Stimulated activated CD8-positive, alpha-beta memory T cell treated with anti-CD3 and anti-CD28 coated beads, Interleukin-15, amount 100 ng/mL, for 1 hour (primary cell): Measurements from ENCODE around the gene CFAP74.
"Not testable (repeated sequence)": the region's sequence is repeated elsewhere in the genome, so short reads cannot be mapped to it uniquely, and the experiment has no call there.

ENCODE experiments used
- DNase-seq: peaks from one replicate; pipeline ENCODE4 v3.0.0-alpha.2; 2020; ENCODE audit warnings: low read depth

Gene CFAP74

GRCh38 chr1:1893291-1893985 is 110.1 kb downstream of the CFAP74 start:
- DNase-seq: no peak

GRCh38 chr1:1892763-1893120 is 110.8 kb downstream of the CFAP74 start:
- no peak for DNase-seq

DNA sequence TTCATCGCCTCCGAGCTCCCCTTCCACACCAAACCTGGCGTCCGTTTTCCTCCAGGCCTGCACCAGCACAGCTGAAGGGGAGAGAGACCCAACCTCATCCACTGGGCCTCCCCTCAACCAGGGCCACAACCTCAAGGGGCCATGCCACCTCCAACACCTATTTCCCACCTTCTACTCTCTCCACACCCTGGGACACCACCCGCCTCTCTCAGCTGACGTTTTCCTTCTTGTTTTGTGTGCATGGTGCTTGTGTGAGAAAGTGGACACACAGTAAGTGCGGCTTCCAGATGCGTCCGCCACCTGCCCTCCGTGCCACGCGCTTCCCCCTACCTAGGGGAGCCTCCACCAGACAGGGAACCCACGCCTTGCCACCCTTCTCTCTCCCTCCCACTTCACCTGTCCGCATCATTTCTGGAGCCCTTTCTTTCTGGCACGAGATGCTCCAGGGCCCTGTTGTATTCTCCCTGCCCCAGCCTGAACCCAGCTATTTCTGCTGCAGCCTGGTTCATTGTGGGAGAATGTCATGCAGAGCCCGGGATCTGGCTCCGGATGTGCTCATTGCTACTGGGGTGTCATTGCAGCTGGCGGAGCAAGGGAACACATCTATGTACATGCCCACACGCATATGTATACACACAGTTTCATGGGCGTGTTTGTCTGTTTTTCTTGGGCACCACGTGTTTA is 111.4 kb downstream of the CFAP74 start:
- DNase-seq: no peak

DNA sequence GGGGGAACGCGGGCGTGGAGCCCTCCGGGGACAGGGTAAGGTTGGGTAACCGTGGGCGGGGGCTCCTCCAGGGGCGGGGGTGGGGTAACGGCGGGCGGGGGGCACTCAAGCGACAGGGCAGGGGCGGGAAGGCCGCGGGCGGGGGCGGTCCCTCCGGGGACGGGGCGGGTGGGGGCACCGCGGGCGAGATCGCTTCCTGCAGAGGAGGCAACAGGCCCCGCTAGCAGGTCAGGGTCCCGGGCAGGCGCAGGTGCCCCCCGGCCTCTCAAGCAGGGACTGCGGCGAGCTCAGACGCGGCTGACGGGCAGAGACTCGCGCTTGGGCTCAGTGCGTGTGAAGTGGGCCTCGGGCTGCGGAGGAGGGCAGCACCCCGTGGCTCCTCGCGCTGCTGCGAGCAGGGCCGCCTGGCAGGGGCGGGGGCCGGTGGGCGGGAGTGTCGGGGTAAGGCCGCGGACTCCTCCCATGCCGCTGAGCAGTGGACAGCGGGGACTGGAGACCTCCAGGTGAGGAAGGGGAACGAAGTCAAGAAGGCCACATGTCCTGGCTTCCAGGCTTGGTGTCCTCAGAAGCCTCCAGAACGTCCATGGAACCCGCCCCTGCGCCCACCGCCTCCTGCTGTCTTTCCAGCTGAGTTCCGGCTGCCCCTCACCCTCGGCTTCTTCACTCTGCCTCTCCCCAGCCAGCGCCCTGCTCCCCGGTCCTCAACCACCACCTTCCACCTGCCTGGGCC is 112.1 kb downstream of the CFAP74 start:
- peak; percentile 49 for DNase-seq

GRCh38 chr1:1890506-1891348 is 112.9 kb downstream of the CFAP74 start, which contains the start of gene GNB1:
TSS of gene GNB1 (minus strand) at chr1:1891087. CDS start at chr1:1825453, 65,634 bp downstream.
- DNase-seq: peak; percentile 66

DNA sequence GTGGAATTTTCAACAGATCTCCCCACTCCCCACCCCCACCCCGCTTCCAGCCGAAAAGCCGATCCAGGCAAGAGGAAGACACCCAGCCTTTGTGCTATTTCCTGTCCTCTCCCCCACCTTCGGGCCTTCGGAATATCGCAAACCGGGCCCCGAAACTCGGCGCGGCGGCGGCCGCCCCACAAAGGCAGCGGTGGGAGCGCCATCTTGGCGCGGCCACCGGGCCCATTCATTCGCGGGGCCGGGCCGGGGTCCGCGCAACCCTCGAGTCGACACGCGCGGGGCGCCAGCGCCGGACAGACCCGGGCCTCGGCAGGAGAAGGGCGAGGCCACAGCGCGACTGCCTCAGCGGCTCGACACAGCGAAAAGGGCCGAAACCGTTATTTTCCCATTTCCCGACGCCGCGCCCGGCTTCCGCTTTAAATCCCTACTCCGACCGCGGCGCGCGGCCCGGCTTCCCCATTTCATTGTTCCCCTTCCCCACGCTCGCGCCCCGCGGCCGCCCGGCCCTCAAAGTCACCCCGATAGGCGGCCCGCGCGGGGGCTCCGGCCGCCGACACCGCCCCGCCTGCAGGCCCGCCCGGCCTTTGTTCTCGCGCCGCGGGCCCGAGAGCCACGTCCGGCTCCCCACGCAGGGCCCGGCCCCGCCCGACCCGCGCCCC is 113.6 kb downstream of the CFAP74 start:
- DNase-seq: peak; percentile 22

DNA sequence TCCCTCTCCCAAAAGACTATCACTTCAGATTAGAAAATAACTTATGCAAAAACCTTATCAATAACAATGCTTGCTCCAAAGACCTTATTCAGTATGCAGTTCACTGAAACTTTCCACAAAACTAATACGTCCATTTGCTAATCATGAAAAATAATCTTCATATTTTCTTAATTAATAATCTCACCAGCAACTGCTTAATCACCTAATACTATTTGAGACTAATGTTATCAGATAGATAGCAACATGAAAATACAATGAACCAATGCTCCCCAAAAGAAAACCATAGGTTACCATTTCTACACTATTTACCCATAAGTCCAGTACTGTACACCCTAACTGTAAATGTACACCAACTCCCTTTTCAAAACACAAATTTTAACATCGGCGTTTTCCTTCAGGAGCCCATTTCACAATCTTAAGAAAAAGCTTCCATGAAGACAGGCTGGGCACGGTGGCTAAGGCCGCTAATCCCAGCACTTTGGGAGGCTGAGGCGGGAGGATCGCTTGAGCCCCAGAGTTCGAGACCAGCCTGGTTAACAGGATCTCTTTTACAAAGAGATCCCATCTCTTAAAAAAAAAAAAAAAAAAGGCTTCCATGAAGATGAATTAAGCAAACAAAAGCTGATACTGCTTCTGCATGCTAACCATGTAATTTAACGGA is 114.4 kb downstream of the CFAP74 start:
- DNase-seq: no peak

DNA sequence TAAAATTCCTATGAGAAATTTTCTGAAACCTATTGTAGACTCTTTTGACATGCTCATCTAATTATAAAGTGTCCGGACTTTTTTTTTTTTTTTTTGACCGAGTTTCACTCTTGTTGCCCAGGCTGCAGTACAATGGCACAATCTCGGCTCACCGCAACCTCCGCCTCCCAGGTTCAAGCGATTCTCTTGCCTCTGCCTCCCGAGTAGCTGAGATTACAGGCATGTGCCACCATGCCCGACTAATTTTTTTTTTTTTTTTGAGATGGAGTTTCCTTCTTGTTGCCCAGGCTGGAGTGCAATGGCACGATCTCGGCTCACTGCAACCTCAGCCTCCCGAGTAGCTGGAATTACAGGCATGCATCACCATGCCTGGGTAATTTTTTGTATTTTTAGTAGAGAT is 119.7 kb downstream of the CFAP74 start:
- not testable (repeated sequence) for DNase-seq

GRCh38 chr1:1883092-1883873 is 120.3 kb downstream of the CFAP74 start:
- DNase-seq: no peak

DNA sequence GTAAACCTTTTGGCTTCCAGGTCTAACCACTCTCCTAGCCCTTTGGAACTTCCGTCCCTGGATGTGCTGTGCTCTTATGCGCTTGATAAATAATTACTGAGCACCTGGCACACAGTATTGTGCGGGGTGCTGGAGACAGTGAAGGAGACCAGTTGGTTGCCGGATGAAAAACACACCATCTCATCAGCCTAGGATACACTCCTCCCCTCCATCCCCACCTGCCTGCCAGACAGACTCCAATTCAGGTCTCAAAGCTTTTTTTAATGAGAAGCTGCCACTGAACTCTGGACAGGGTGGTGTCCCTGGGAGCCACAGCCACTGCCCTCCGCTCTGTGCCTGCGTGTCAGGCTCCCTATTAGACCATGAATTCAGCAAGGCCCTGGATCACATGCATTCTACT is 121.9 kb downstream of the CFAP74 start:
- no peak for DNase-seq

- DNase-seq: no peak
Observed at GRCh38 chr1:1880617-1881312, 122.8 kb downstream of the CFAP74 start.

- no peak for DNase-seq
Observed at GRCh38 chr1:1879942-1880341, 123.6 kb downstream of the CFAP74 start.

DNA sequence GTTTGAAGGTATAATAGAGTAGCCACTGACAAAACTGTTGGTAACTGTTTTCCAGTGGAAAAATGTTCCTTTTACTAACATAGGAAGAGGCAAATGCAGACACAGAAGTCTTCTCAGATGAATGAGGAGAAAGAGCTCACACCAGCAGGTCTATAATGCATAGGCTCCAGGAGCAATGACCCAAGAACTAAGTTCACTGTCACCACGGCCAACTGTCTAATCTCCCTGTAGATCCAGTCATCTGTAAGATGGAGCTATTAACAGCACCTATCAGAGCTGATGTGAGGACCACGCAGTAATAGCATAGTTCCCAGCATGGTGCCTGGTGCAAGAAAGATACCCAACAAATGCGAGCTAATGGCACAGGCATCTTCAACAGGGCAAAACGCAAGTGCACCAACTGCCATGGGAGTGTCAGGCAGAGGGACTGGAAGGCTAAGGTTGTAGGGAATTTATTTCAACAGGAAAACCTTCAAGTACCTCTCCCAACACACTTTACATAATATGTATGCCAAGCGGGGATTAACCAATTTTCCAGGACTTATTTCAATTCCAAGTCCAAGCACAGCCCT is 125.6 kb downstream of the CFAP74 start:
- no peak for DNase-seq

DNA sequence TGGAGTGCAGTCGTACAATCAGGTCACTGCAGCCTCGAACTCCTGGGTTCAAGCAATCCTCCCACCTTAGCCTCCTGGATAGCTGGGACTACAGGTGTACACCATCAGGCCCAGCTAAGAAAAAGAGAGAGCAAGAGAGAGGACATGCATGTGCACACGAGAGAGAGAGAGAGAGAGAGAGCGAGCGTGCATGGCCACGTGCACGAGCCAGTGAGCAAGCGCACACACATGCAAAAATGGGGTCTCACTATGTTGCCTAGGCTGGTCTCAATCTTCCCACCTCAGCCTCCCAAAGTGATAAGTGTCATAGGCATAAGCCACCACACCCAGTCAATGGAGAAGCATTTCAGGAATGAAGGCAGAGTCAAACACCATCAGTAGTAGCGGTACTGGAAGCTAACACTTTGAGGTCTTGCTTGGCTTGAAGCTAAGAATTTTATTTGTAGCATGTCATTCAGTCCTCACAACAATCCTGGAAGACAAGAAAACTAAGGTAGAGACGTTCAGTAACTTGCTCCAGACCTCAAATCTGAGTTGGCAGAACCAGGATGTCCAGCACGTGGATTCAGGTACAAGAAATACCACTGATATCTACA is 127.2 kb downstream of the CFAP74 start:
- no peak for DNase-seq

DNA sequence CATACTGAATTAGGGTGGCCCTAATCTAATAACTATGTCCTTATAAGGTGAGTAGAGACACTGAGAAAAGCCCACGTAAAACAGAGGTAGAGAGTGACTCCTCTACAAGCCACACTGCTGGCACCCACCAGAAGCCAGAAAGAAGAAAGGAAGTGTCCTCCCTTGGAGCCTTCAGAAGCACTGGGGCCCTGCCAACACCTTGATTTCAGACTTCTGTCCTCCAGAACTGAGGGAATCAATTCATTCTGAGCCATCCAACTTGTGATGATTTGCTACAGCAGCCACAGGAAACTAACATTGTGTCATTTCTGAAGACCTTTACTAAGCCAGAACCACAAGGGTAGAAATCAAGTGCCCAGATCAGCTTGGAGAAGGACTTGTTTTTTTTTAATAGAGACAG is 127.7 kb downstream of the CFAP74 start:
- DNase-seq: no peak

DNA sequence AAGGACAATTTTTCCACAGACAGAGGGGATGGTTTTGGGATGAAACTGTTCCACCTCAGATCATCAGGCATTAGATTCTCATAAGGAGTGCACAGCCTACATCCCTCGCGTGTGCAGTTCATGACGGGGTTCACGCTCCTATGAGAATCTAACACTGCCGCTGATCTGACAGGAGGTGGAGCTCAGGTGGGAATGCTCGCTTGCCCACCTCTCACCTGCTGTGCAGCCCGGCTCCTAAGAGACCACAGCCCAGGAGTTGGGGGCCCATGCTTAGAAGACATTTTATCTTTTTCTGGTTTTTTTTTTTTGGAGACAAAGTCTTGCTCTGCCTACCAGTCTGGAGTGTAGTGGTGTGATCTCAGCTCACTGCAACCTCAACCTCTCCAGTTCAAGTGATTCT is 128.7 kb downstream of the CFAP74 start:
- no peak for DNase-seq

DNA sequence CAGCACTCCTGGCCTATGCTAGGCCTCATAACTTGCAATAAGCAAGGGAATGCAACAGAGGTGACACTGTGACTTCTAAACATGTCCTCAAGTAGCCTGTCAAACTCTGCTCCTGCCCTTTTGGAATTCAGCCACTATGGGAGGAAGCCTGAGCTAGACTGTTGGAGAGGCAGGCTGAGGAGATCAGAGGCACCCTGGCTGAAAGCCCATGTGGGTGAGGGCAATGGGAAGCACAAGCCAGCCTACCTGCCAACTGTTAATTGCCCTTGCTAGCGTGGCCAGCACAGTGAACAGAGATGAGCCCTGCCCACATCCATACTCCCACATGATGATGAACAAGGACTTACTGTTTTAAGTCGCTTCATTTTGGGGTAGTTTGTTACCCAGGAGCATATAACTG is 130.4 kb downstream of the CFAP74 start:
- DNase-seq: no peak

DNA sequence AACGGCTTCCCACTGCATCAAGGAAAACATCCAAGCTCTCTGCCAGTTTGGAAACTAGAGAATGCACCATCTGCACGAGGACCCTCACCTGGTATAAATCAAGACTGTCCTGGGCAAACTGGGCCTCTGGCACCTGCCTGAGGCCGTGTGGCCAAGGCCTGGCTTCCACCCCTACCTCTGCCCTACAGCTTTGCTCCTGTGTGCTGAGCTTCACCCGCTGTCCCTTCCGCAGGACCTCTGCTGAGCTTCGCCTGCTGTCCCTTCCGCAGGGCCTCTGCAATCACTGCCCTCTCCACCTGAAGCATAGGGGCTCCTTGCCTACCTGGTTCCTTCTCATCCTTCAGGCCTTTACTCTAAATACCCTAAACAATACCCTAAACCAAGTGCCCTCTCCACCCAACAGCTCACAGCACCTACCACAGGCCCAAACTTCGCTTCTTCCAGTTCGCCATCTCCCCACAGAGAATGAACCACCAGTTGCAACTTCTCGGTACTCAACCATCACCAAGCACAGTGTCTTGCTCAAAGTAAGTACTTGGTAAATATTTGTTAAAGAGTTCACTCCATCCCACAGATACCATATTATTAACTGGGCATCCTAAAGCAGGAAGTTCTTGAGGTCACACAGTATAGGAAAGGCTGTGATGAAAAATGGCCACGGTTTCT is 131.1 kb downstream of the CFAP74 start:
- no peak for DNase-seq
